ENCODE data around the gene CCDC110. TPM values are rescaled to one million over a fixed set of nuclear protein-coding genes. Genes with fewer than 3 reads are reported as not detected.

CCDC110 gene
- total and polyA plus RNA-seq, 2 donors (not counting 3 experiments of a cell fraction or from before 2014, with no cell fraction given) = 0.25 to 0.71 TPM

DNA sequence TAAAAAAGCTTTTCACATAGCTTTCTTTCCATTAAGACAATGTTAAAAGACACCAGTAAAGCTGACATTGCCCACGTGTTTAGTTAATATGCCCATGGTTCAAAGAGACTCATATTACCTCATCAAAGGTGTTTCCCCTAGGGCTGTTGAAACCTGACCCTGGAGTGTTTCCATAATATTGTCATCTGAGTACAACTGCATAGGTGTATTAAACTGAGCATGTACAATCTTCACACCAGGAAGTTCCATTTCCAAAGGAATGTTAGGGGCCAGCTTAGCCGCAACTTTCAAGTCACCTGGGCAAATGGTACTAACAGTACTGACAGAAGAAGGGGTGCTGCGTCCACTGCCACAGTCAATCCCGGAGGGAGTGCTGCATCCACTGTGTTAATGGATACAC is 36.6 kb upstream of the CCDC110 start:
- H4K20me1 ChIP-seq (replicated peaks; ENCODE audit: control insufficient read depth, extremely low read depth, insufficient read depth, low read length) = no peaks in the 10 kb centered on the region
- intact Hi-C loops (cut with micrococcal nuclease) = no loop called here
- FAIRE-seq (no peak), DNase-seq (ENCODE audit: low read depth, low spot score) (no peak)
- H3K9ac ChIP-seq (replicated peaks; ENCODE audit: extremely low read depth, insufficient read depth, low read length) = no peak overlapping the region
- H3K9me3 ChIP-seq (replicated peaks; ENCODE audit: control insufficient read depth, insufficient read depth, low read length) = no peaks in the 10 kb centered on the region
- no peak for TF ChIP-seq FOS (IDR thresholded peaks at IDR 0.05; ENCODE audit: borderline replicate concordance, insufficient read depth, low read length)
- TF ChIP-seq POLR2AphosphoS5 (IDR thresholded peaks at IDR 0.05; ENCODE audit: insufficient read depth, low read depth, low read length) = no peak
- TF ChIP-seq EZH2 (IDR thresholded peaks at IDR 0.05; ENCODE audit: borderline replicate concordance, low read depth, low read length, severe bottlenecking) = no peak
- TF ChIP-seq MYC (IDR thresholded peaks at IDR 0.05; ENCODE audit: low read depth, low read length) = no peak
- TF ChIP-seq, protein P1, sequence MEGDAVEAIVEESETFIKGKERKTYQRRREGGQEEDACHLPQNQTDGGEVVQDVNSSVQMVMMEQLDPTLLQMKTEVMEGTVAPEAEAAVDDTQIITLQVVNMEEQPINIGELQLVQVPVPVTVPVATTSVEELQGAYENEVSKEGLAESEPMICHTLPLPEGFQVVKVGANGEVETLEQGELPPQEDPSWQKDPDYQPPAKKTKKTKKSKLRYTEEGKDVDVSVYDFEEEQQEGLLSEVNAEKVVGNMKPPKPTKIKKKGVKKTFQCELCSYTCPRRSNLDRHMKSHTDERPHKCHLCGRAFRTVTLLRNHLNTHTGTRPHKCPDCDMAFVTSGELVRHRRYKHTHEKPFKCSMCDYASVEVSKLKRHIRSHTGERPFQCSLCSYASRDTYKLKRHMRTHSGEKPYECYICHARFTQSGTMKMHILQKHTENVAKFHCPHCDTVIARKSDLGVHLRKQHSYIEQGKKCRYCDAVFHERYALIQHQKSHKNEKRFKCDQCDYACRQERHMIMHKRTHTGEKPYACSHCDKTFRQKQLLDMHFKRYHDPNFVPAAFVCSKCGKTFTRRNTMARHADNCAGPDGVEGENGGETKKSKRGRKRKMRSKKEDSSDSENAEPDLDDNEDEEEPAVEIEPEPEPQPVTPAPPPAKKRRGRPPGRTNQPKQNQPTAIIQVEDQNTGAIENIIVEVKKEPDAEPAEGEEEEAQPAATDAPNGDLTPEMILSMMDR (IDR thresholded peaks at IDR 0.05; ENCODE audit: extremely low read depth in 1 of 2, insufficient read depth in 1 of 2, low read depth in 1 of 2, low read length in 2 of 2) = no peak
- no peak for TF ChIP-seq POLR2A (IDR thresholded peaks at IDR 0.05; ENCODE audit: low read depth, low read length)
- TF ChIP-seq GATA2 (IDR thresholded peaks at IDR 0.05; ENCODE audit: insufficient read depth, insufficient read length, low read depth, low read length) = no peak
- no peak overlapping the region for H3K4me2 ChIP-seq (ENCODE audit: insufficient read depth, low read length)
- no peaks in the 10 kb centered on the region for H3K79me2 ChIP-seq (ENCODE audit: control insufficient read depth, insufficient read depth, low read length)
- H3K27ac ChIP-seq (ENCODE audit: insufficient read depth, low read depth, low read length) = no peak overlapping the region
- H3K27me3 ChIP-seq (ENCODE audit: control insufficient read depth in 2 of 2, insufficient read depth in 2 of 2, low read length in 2 of 2) = no peaks in the 10 kb centered on the region
- BruUV-seq (replicated peaks) = no TSS peak
- H3K9me1 ChIP-seq (replicated peaks; ENCODE audit: control insufficient read depth, extremely low read depth, insufficient read depth, low read length) = no peaks in the 10 kb centered on the region
- H2AFZ ChIP-seq (ENCODE audit: low read depth, low read length) = no peak overlapping the region
- H3K4me3 ChIP-seq (replicated peaks in 1 of 3; ENCODE audit: insufficient read depth in 1 of 3, low read depth in 1 of 3, low read length in 3 of 3) = no peak overlapping the region
- ChIA-PET CTCF (interaction anchor here (0.6 to 1.0 kb wide), 2 partner anchors 16 to 89 kb away, joined by 3 read pairs; no protein-coding TSS in a partner anchor), POLR2A (no interaction called here)
- peaks cover 10% of the 10 kb centered on the region for H3K4me1 ChIP-seq (ENCODE audit: control insufficient read depth, extremely low read depth, insufficient read depth, low read length)
- dilution Hi-C loops (cut with MboI; ENCODE audit: extremely low pct_ligation_motif_present, low sequenced_read_pairs) = no loop called here
- H3K36me3 ChIP-seq (ENCODE audit: control insufficient read depth in 2 of 2, extremely low read depth in 1 of 2, insufficient read depth in 2 of 2, low read length in 2 of 2) = no peaks in the 10 kb centered on the region

Data from endothelial cell of umbilical vein (primary cell).